ENCODE measurements around the gene PDK3.

GRCh38 chrX:24464498-24464835 is 619 bp upstream of the PDK3 start:
- TF ChIP-seq CTCF (IDR thresholded peaks at IDR 0.05; ENCODE audit: poor library complexity) (no peak), EZH2phosphoT487 (IDR thresholded peaks at IDR 0.05; ENCODE audit: low read depth, severe bottlenecking, unreplicated experiment) (no peak), EZH2 (IDR thresholded peaks at IDR 0.05; ENCODE audit: borderline replicate concordance) (no peak)

Measured in hepatocyte (in vitro differentiated cells).